SK-N-SH treated with all-trans-retinoic acid at 6 μM for 48 hours (cell line): ENCODE data around the gene CD48.
"Not testable (repeated sequence)": the region's sequence is repeated elsewhere in the genome, so short reads cannot be mapped to it uniquely, and the experiment has no call there.

Experiments used
- ATAC-seq: fragments of 200-7000 bp; cut with Tn5 transposase; 3 replicates; pipeline ENCODE4 v1.9.1; 2020; ENCODE audit warnings: mild to moderate bottlenecking, moderate library complexity
- ARNTL ChIP-seq: fragments of 450-650 bp; formaldehyde crosslinking; IDR thresholded peaks from 2 replicates; pipeline ENCODE4 v1.5.0; 2020; ENCODE audit warnings: low read depth, mild to moderate bottlenecking, moderate library complexity, borderline replicate concordance
- BACH2 ChIP-seq: fragments of 250-450 bp; sonication (Bioruptor Pico); IDR thresholded peaks from 2 replicates; pipeline ENCODE4 v1.9.0; 2021; ENCODE audit warnings: mild to moderate bottlenecking, borderline replicate concordance
- CSDC2 ChIP-seq: fragments of 250-450 bp; sonication (Bioruptor Pico); IDR thresholded peaks from 2 replicates; pipeline ENCODE4 v1.5.0; 2020; ENCODE audit warnings: mild to moderate bottlenecking, moderate library complexity
- CSRNP3 ChIP-seq: fragments of 250-450 bp; sonication (Bioruptor Pico); IDR thresholded peaks from 2 replicates; pipeline ENCODE4 v1.5.1; 2021; ENCODE audit warnings: mild to moderate bottlenecking, moderate library complexity
- ESRRG ChIP-seq: fragments of 250-450 bp; sonication (Bioruptor Pico); IDR thresholded peaks from 2 replicates; pipeline ENCODE4 v1.6.1; 2021; ENCODE audit warnings: mild to moderate bottlenecking
- GLIS3 ChIP-seq: fragments of 250-450 bp; sonication (Bioruptor Pico); IDR thresholded peaks from 2 replicates; pipeline ENCODE4 v1.5.0; 2020; ENCODE audit warnings: mild to moderate bottlenecking, moderate library complexity
- ISL1 ChIP-seq: fragments of 250-450 bp; sonication (Bioruptor Pico); IDR thresholded peaks from 2 replicates; pipeline ENCODE4 v2.1.2; 2022; ENCODE audit warnings: mild to moderate bottlenecking, moderate library complexity
- OSR1 ChIP-seq: fragments of 250-450 bp; sonication (Bioruptor Pico); IDR thresholded peaks from 2 replicates; pipeline ENCODE4 v1.8.0; 2022; ENCODE audit warnings: moderate library complexity, mild to moderate bottlenecking, inconsistent platforms
- PATZ1 ChIP-seq: fragments of 250-450 bp; sonication (Bioruptor Pico); IDR thresholded peaks from 2 replicates; pipeline ENCODE4 v1.8.0; 2020; ENCODE audit warnings: mild to moderate bottlenecking, moderate library complexity, borderline replicate concordance
- PPARA ChIP-seq: fragments of 250-450 bp; sonication (Bioruptor Pico); IDR thresholded peaks from 2 replicates; pipeline ENCODE4 v1.5.0; 2020; ENCODE audit warnings: mild to moderate bottlenecking, borderline replicate concordance
- RARB ChIP-seq: fragments of 250-450 bp; sonication (Bioruptor Pico); IDR thresholded peaks from 2 replicates; pipeline ENCODE4 v1.8.0; 2021; ENCODE audit warnings: mild to moderate bottlenecking, moderate library complexity
- SNAI2 ChIP-seq: fragments of 250-450 bp; sonication (Bioruptor Pico); IDR thresholded peaks from 2 replicates; pipeline ENCODE4 v1.5.0; 2020; ENCODE audit warnings: mild to moderate bottlenecking, moderate library complexity
- TCF4 ChIP-seq: fragments of 250-450 bp; sonication (Bioruptor Pico); IDR thresholded peaks from 2 replicates; pipeline ENCODE4 v1.8.0; 2021; ENCODE audit warnings: mild to moderate bottlenecking, moderate library complexity, borderline replicate concordance
- TOX ChIP-seq: fragments of 250-450 bp; sonication (Bioruptor Pico); IDR thresholded peaks from 2 replicates; pipeline ENCODE4 v1.8.0; 2021; ENCODE audit warnings: mild to moderate bottlenecking, moderate library complexity, borderline replicate concordance
- TSHZ2 ChIP-seq: fragments of 250-450 bp; sonication (Bioruptor Pico); IDR thresholded peaks from 2 replicates; pipeline ENCODE4 v1.5.0; 2020; ENCODE audit warnings: mild to moderate bottlenecking, moderate library complexity
- ZC3H10 ChIP-seq: fragments of 250-450 bp; sonication (Bioruptor Pico); IDR thresholded peaks from 2 replicates; pipeline ENCODE4 v1.5.1; 2021; ENCODE audit warnings: mild to moderate bottlenecking, moderate library complexity
- ZFP3 ChIP-seq: fragments of 250-450 bp; sonication (Bioruptor Pico); IDR thresholded peaks from 2 replicates; pipeline ENCODE4 v1.5.0; 2020; ENCODE audit warnings: mild to moderate bottlenecking, moderate library complexity
- ZFP30 ChIP-seq: fragments of 450-650 bp; formaldehyde crosslinking; IDR thresholded peaks from 2 replicates; pipeline ENCODE4 v1.5.0; 2022; ENCODE audit warnings: mild to moderate bottlenecking, moderate library complexity
- ZNF565 ChIP-seq: fragments of 450-650 bp; formaldehyde crosslinking; conservative IDR thresholded peaks from 2 replicates; pipeline ENCODE4 v1.5.0; 2020; ENCODE audit warnings: low read depth, mild to moderate bottlenecking, moderate library complexity
- ZNF70 ChIP-seq: fragments of 450-650 bp; formaldehyde crosslinking; IDR thresholded peaks from 2 replicates; pipeline ENCODE4 v1.5.0; 2020; ENCODE audit warnings: mild to moderate bottlenecking, moderate library complexity
- ZNF8 ChIP-seq: fragments of 450-650 bp; formaldehyde crosslinking; IDR thresholded peaks from 2 replicates; pipeline ENCODE4 v1.5.0; 2020; ENCODE audit warnings: mild to moderate bottlenecking, moderate library complexity
- TF ChIP-seq, protein P1 (sequence below): fragments of 250-450 bp; sonication (Bioruptor Pico); IDR thresholded peaks from 2 replicates; pipeline ENCODE4 v1.5.1; 2020; ENCODE audit warnings: low read depth, mild to moderate bottlenecking, moderate library complexity
- TF ChIP-seq, protein P2 (sequence below): fragments of 250-450 bp; sonication (Bioruptor Pico); IDR thresholded peaks from 2 replicates; pipeline ENCODE4 v1.8.0; 2021; ENCODE audit warnings: low read depth, mild to moderate bottlenecking, moderate library complexity, borderline replicate concordance

Gene CD48

DNA sequence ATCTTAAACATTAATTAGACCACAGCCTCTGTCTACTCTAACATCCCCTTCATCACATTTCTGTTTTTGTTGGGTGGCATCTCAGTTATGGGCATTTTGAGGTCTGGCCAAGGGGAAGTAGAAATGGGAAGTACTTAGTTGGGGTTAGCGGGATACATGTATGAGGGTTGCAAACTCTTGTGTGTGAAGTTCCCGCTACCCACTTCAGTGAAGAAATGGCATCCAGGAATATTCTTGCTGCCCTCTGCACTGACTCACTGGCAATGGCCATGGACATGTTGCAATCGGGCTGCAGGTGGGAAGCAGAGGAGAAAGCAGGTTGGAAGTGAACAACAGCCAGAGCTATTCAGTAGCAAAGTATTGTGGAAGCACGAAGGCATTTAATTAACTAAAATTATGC, 7.4 kb downstream of the CD48 start:
- TF ChIP-seq ZNF8 (no peak), TCF4 (CRISPR knock-in tag) (no peak), OSR1 (CRISPR knock-in tag) (no peak), ARNTL (no peak), SNAI2 (CRISPR knock-in tag) (no peak), CSRNP3 (CRISPR knock-in tag) (no peak), ZNF565 (no peak), ZFP30 (CRISPR knock-in tag) (no peak), ZNF70 (no peak), TOX (CRISPR knock-in tag) (no peak), RARB (no peak), BACH2 (CRISPR knock-in tag) (no peak), CSDC2 (CRISPR knock-in tag) (no peak), TSHZ2 (no peak)
- TF ChIP-seq, protein P1, sequence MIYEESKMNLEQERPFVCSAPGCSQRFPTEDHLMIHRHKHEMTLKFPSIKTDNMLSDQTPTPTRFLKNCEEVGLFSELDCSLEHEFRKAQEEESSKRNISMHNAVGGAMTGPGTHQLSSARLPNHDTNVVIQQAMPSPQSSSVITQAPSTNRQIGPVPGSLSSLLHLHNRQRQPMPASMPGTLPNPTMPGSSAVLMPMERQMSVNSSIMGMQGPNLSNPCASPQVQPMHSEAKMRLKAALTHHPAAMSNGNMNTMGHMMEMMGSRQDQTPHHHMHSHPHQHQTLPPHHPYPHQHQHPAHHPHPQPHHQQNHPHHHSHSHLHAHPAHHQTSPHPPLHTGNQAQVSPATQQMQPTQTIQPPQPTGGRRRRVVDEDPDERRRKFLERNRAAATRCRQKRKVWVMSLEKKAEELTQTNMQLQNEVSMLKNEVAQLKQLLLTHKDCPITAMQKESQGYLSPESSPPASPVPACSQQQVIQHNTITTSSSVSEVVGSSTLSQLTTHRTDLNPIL: no peak
- TF ChIP-seq, protein P2, sequence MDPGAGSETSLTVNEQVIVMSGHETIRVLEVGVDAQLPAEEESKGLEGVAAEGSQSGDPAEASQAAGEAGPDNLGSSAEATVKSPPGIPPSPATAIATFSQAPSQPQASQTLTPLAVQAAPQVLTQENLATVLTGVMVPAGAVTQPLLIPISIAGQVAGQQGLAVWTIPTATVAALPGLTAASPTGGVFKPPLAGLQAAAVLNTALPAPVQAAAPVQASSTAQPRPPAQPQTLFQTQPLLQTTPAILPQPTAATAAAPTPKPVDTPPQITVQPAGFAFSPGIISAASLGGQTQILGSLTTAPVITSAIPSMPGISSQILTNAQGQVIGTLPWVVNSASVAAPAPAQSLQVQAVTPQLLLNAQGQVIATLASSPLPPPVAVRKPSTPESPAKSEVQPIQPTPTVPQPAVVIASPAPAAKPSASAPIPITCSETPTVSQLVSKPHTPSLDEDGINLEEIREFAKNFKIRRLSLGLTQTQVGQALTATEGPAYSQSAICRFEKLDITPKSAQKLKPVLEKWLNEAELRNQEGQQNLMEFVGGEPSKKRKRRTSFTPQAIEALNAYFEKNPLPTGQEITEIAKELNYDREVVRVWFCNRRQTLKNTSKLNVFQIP (CRISPR knock-in tag): no peak
- no peak for ATAC-seq

DNA sequence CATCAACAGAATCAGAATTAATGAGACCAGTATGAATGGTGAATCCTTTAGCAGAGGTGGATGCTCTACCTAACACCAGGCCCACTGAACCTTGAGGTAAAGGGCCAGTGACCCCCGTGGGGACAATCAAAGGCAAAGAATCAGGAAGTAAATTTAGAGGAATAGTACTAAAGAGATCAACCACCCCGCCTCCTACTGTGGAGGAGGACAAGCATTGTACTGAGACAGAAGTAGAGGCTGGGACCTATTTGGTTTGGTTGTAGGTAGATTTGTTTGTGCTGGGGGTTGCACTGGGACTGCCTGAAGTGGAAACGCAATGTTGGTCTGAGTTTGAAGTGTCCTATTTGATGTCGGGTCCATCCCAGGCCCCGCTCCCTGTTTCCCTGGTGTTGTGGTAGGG, 9.5 kb downstream of the CD48 start:
- no peak for TF ChIP-seq PATZ1 (CRISPR knock-in tag)
- no peak for TF ChIP-seq ZFP3 (CRISPR knock-in tag)
- no peak for TF ChIP-seq TSHZ2
- TF ChIP-seq GLIS3 (CRISPR knock-in tag): no peak
- no peak for TF ChIP-seq CSDC2 (CRISPR knock-in tag)
- TF ChIP-seq ZNF565: no peak
- no peak for TF ChIP-seq RARB
- no peak for TF ChIP-seq ZC3H10 (CRISPR knock-in tag)
- TF ChIP-seq PPARA: no peak
- no peak for TF ChIP-seq TOX (CRISPR knock-in tag)
- no peak for TF ChIP-seq CSRNP3 (CRISPR knock-in tag)
- no peak for TF ChIP-seq SNAI2 (CRISPR knock-in tag)
- no peak for TF ChIP-seq TCF4 (CRISPR knock-in tag)
- no peak for TF ChIP-seq BACH2 (CRISPR knock-in tag)
- no peak for TF ChIP-seq OSR1 (CRISPR knock-in tag)
- TF ChIP-seq, protein P2 (CRISPR knock-in tag): no peak
- TF ChIP-seq ISL1: no peak
- TF ChIP-seq, protein P1: no peak
- TF ChIP-seq ESRRG (CRISPR knock-in tag): no peak
- TF ChIP-seq, all 23 proteins: peak for 0
- no peak for ATAC-seq

- not testable (repeated sequence) for ATAC-seq
Observed at GRCh38 chr1:160692390-160692789, 19.2 kb downstream of the CD48 start.
